Measurements from ENCODE around the gene C1RL.

- TF ChIP-seq POLR2A (IDR thresholded peaks at IDR 0.05) (no peak), CTCF (IDR thresholded peaks at IDR 0.05) (no peak)
Measured at GRCh38 chr12:7150356-7150755, 41.3 kb upstream of the C1RL start.

Data from heart left ventricle (tissue), 13 donors.